Ovary (tissue), 3 donors: ENCODE results near the gene FARP1.

Experiments
- CTCF ChIP-seq, 3 donors: fragments of 450-650 bp in 2 of 3; fragments of 200-600 bp in 1 of 3; IDR thresholded peaks; one replicate each; pipeline versions ENCODE4 v1.5.1 to v1.8.0; 2016 to 2022; ENCODE audit warnings: antibody characterized with exemption in 3 of 3, mild to moderate bottlenecking in 1 of 3
- EP300 ChIP-seq: sonication (generic); formaldehyde crosslinking; IDR thresholded peaks from one replicate; pipeline ENCODE4 v1.6.1; 2017; ENCODE audit warnings: antibody characterized with exemption
- POLR2A ChIP-seq: fragments of 450-650 bp; IDR thresholded peaks from one replicate; pipeline ENCODE4 v1.6.1; 2017; ENCODE audit warnings: antibody characterized with exemption, mild to moderate bottlenecking, moderate library complexity
- donor health status: DM: no; HTN: no; CAD: no.

GRCh38 chr13:98174307-98174706, 31.4 kb downstream of the FARP1 start:
- TF ChIP-seq EP300, result no peak
- TF ChIP-seq POLR2A, result no peak
- TF ChIP-seq CTCF (IDR thresholded peaks at IDR 0.05), result no peak
